ENCODE data around the gene EML1. TPM values are rescaled to one million over a fixed set of nuclear protein-coding genes. Genes with fewer than 3 reads are reported as not detected.
A peak's percentile ranks its signal among the peaks of the same experiment; 100 is the strongest.

The EML1 gene
- total and polyA plus RNA-seq, 5 experiments from 2014 or later = not detected

GRCh38 chr14:99879401-99880295 is 86.4 kb downstream of the EML1 start:
- no peaks in the 10 kb centered on the region for H3K36me3 Mint-ChIP-seq
- no peak overlapping the region for H3K4me3 Mint-ChIP-seq
- ATAC-seq (no peak), DNase-seq (no peak)
- no peaks in the 10 kb centered on the region for H3K9me3 Mint-ChIP-seq
- no peaks in the 10 kb centered on the region for H3K4me1 Mint-ChIP-seq
- H3K27me3 Mint-ChIP-seq = peaks cover 7 to 30% (median 29%) of the 10 kb centered on the region in 5 donors
- H3K27ac Mint-ChIP-seq = no peak overlapping the region
- POLR2A ChIA-PET = no interaction called here

GRCh38 chr14:99880651-99881420 is 87.6 kb downstream of the EML1 start:
- no peaks in the 10 kb centered on the region for H3K36me3 Mint-ChIP-seq

DNA sequence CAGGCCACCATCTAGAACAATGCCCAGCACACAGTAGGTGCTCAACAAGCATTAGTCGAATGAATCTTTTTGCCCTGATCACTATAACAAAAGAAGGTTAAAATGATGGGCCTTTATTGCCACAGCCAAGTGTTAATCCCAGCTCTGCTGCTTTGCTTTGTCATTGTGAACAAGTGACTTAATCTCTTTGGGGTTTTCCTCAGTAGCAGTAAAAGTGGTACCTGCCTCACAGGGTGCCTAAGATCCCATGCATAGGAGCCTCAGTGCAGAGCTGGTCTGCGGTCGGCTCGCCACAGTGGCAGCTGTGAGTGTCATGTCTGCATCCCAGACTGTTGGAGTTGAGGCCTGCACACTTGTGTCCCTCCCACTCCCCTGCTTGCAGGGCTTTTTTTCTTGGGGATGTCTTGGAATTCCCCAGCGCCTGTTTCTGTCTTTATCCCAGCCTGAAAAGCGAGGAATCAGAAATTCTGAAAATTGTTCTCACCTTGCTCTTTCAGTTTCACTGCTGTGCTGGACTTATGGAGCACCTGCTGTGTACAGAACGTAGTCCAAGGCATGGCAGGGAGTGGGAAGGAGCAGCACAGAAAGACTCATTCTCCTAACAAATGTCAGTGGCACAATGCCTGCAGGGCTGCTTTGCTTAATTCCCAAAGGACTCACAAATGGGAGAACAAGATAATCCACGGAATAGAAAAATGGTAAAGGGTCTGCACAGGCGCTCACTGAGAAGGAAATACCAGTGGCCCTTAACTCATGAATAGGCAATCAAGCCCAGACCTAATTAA is 90.8 kb downstream of the EML1 start:
- POLR2A ChIA-PET = no interaction called here

More at GRCh38 chr14:99880651-99881420, 87.6 kb downstream of the EML1 start:
- peaks cover 9 to 29% (median 26%) of the 10 kb centered on the region in 5 donors for H3K27me3 Mint-ChIP-seq
- ATAC-seq (no peak), DNase-seq (no peak)
- H3K9me3 Mint-ChIP-seq = no peaks in the 10 kb centered on the region
- H3K4me1 Mint-ChIP-seq = no peaks in the 10 kb centered on the region
- no peak overlapping the region for H3K27ac Mint-ChIP-seq
- POLR2A ChIA-PET = no interaction called here
- H3K4me3 Mint-ChIP-seq = no peak overlapping the region

DNA sequence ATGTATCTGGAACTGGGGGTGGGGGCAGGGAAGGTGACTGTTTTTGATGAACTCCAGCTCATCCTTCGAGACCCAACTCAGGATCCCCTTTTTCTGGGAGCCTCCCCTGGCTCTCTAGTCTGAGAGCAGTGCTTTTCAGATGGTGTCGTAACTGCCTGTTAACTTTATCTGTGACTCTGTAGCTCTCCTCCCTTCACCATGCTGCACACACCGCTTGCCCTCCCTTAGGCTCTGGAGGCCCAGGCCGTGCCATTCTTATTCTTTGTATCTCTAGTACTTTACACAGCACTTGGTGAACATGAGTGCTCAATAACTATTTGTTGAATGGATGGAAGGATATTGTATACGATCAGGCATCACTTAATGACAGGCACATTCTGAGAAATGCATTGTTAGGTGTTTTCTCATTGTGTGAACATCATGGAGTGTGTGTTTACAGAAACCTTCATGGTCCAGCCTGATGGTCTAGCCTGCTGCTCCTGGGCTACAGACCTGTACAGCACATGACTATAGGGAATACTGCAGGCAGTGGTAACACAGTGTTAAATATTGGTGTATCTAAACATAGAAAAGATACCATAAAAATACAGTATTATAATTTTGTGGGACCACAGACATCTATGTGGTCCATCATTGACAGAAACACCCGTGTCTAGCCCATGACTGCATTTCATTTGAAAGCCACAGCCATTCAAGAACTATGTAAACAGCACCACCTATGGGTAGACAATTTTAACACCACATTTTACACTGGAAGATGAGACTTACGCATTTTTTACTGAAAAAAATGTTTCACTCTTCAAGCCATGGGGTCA is 91.8 kb downstream of the EML1 start:
- no peaks in the 10 kb centered on the region for H3K4me1 Mint-ChIP-seq
- H3K9me3 Mint-ChIP-seq = no peaks in the 10 kb centered on the region
- no peaks in the 10 kb centered on the region for H3K36me3 Mint-ChIP-seq
- H3K4me3 Mint-ChIP-seq = no peak overlapping the region
- POLR2A ChIA-PET = no interaction called here
- peaks cover 5 to 37% (median 17%) of the 10 kb centered on the region in 5 donors for H3K27me3 Mint-ChIP-seq
- peak; percentile 70 to 76 for ATAC-seq
- DNase-seq = peak in 5 of 10 donors; percentile 16 to 64 (median 57)
- H3K27ac Mint-ChIP-seq = no peak overlapping the region

More for the DNA sequence above, 90.8 kb downstream of the EML1 start:
- Mint-ChIP-seq H3K4me3 (no peak overlapping the region), H3K36me3 (no peaks in the 10 kb centered on the region), H3K4me1 (no peaks in the 10 kb centered on the region), H3K27me3 (peaks cover 5 to 31% (median 16%) of the 10 kb centered on the region in 5 donors), H3K9me3 (no peaks in the 10 kb centered on the region), H3K27ac (no peak overlapping the region)
- no peak for ATAC-seq
- no peak for DNase-seq

GRCh38 chr14:99885649-99885958 is 92.4 kb downstream of the EML1 start:
- Mint-ChIP-seq H3K9me3 (no peaks in the 10 kb centered on the region), H3K4me3 (no peak overlapping the region), H3K27me3 (peaks cover 5 to 35% (median 16%) of the 10 kb centered on the region in 5 donors), H3K36me3 (no peaks in the 10 kb centered on the region), H3K27ac (no peak overlapping the region), H3K4me1 (no peaks in the 10 kb centered on the region)
- DNase-seq (no peak), ATAC-seq (no peak)
- POLR2A ChIA-PET = no interaction called here

DNA sequence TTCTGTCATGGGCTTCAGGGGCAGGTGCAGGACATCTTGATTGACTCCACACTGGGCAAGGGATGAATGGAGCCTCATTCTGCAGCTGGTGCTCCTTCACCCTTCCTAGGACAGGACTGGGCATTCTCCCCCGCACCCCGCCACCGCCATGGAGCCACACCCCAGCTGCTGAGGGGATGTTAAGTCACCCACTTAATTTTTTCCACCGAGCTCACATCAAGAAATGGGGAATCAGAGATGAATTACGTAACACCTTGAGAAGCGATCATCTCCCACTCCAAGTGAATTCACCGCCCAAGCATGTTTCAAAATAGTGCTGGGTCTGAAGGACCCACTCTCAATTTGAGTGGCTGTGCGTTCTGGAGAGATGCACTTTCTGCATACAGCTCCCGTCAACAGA is 94.2 kb downstream of the EML1 start:
- Mint-ChIP-seq H3K9me3 (no peaks in the 10 kb centered on the region), H3K4me3 (no peak overlapping the region), H3K27ac (no peak overlapping the region), H3K36me3 (no peaks in the 10 kb centered on the region), H3K27me3 (peaks cover 5 to 30% (median 16%) of the 10 kb centered on the region in 5 donors), H3K4me1 (no peaks in the 10 kb centered on the region)
- DNase-seq = no peak
- POLR2A ChIA-PET = no interaction called here
- no peak for ATAC-seq

- Mint-ChIP-seq H3K9me3 (no peaks in the 10 kb centered on the region), H3K27me3 (peaks cover 5 to 30% (median 15%) of the 10 kb centered on the region in 5 donors), H3K27ac (no peak overlapping the region), H3K4me1 (no peaks in the 10 kb centered on the region), H3K4me3 (no peak overlapping the region), H3K36me3 (no peaks in the 10 kb centered on the region)
- no peak for DNase-seq
- ATAC-seq = no peak
- POLR2A ChIA-PET = no interaction called here
Observed at GRCh38 chr14:99888149-99888548, 94.9 kb downstream of the EML1 start.

DNA sequence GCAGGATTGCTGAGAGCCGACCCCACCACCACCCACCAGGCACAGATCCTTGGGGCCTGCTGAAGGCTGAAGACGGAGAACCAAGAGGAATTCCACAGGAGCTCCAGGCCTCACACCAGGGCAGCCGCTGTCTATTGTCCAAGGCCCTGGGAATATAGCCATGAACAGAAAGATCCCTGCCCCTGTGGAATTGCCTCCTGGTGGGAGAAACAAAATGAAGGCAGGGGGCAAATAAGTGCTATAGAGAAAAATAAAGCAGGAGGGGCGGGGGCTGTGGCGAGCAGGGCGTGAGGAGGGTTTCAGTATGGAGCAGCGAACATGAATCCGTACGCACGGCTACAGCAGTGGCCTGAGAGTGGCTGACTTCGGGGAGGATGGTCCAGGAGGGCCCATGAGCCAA is 96.1 kb downstream of the EML1 start:
- no peak for DNase-seq
- no peak for ATAC-seq
- Mint-ChIP-seq H3K27me3 (peaks cover 5 to 30% (median 14%) of the 10 kb centered on the region in 5 donors), H3K9me3 (no peaks in the 10 kb centered on the region), H3K27ac (peak overlapping the region in 1 of 10 donors; percentile 36), H3K4me1 (no peaks in the 10 kb centered on the region), H3K4me3 (no peak overlapping the region), H3K36me3 (no peaks in the 10 kb centered on the region)
- POLR2A ChIA-PET = no interaction called here

DNA sequence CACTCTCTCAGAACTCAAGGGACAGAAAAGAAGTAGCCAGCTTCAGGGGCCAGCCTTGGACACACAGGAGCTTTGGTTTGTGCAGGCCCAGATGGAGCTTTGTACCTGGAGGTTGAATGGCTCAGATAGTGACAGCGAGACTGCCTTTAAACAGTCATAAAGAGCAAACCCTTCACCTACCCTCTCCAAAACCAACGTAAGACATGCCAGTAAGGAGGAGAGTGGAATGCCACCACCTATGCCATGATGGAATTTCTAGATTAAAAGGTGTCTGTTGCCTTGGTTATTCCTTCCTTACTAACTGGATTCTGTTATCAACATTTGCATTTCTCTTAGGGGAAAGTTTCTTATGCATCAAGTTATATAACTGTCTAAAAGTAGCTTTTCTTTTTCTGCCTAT is 98.1 kb downstream of the EML1 start:
- H3K4me1 Mint-ChIP-seq = no peaks in the 10 kb centered on the region
- POLR2A ChIA-PET = no interaction called here
- no peaks in the 10 kb centered on the region for H3K36me3 Mint-ChIP-seq
- no peaks in the 10 kb centered on the region for H3K9me3 Mint-ChIP-seq
- H3K27ac Mint-ChIP-seq = no peak overlapping the region
- H3K27me3 Mint-ChIP-seq = peaks cover 3 to 30% (median 14%) of the 10 kb centered on the region in 5 donors
- DNase-seq (no peak), ATAC-seq (no peak)
- no peak overlapping the region for H3K4me3 Mint-ChIP-seq

DNA sequence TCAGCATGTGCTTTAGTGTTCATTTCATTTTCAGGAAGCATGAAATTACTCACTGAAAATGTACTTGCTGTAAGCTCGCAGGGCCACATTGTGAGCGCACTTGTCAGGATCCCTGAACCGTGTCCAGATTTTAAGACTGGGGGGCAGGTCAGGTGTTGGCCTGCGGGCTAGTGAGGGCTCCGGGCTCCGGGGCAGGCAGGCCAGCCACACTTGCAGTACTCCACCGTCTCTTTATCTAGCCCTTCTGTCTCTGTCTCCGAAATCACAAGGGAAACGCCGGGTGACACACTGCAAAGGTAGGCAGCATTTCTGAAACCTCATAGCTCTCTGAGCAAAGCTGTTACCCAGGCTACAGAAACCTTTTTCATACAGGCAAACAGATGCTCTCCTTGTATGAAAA is 98.7 kb downstream of the EML1 start:
- Mint-ChIP-seq H3K27ac (no peak overlapping the region), H3K9me3 (no peaks in the 10 kb centered on the region), H3K4me3 (no peak overlapping the region), H3K36me3 (no peaks in the 10 kb centered on the region), H3K27me3 (peaks cover 0 to 28% (median 11%) of the 10 kb centered on the region in 5 donors), H3K4me1 (no peaks in the 10 kb centered on the region)
- ATAC-seq (no peak), DNase-seq (no peak)
- POLR2A ChIA-PET = no interaction called here

- DNase-seq (no peak), ATAC-seq (no peak)
- Mint-ChIP-seq H3K9me3 (no peaks in the 10 kb centered on the region), H3K4me1 (no peaks in the 10 kb centered on the region), H3K4me3 (no peak overlapping the region), H3K36me3 (no peaks in the 10 kb centered on the region), H3K27me3 (peaks cover 0 to 23% (median 11%) of the 10 kb centered on the region in 5 donors), H3K27ac (no peak overlapping the region)
- POLR2A ChIA-PET = no interaction called here
Observed at GRCh38 chr14:99892406-99892805, 99.2 kb downstream of the EML1 start.

- Mint-ChIP-seq H3K36me3 (no peaks in the 10 kb centered on the region), H3K27me3 (peaks cover 0 to 11% (median 5%) of the 10 kb centered on the region in 5 donors), H3K4me3 (no peak overlapping the region), H3K4me1 (no peaks in the 10 kb centered on the region), H3K9me3 (peaks cover 0 to 2% (median 0%) of the 10 kb centered on the region in 9 donors), H3K27ac (no peak overlapping the region)
- POLR2A ChIA-PET = no interaction called here
- DNase-seq (no peak), ATAC-seq (no peak)
Observed at GRCh38 chr14:99896361-99896760, 103.1 kb downstream of the EML1 start.

Measured in naive thymus-derived CD8-positive, alpha-beta T cell (primary cell).